Stimulated activated naive B cell treated with anti-CD40 and anti-IgM and Interleukin-4, amounts not matched to agents 10 μg/mL and 1 μg/mL and 100 μg/mL, for 72 hours (primary cell): ENCODE results near the gene SRP54.
A peak's percentile ranks its signal among the peaks of the same experiment; 100 is the strongest.
"Not testable (repeated sequence)": the region's sequence is repeated elsewhere in the genome, so short reads cannot be mapped to it uniquely, and the experiment has no call there.

ENCODE experiments used
- ATAC-seq, 2 donors: fragments of 150-1000 bp; cut with Tn5 transposase; replicated peaks; 2 replicates each; pipeline ENCODE4 v1.10.0; 2021; ENCODE audit warnings: moderate library complexity in 1 of 2
- DNase-seq: peaks from one replicate; pipeline ENCODE4 v3.0.0; 2021
- H3K27ac Mint-ChIP-seq: one replicate; pipeline ENCODE4 v1.8.0; 2022; ENCODE audit warnings: mild to moderate bottlenecking, mixed read lengths
- H3K27me3 Mint-ChIP-seq, 2 donors: one replicate each; pipeline ENCODE4 v1.8.0; 2022; ENCODE audit warnings: mixed read lengths in 2 of 2
- H3K36me3 Mint-ChIP-seq, 2 donors: one replicate each; pipeline ENCODE4 v1.8.0; 2022; ENCODE audit warnings: mixed read lengths in 2 of 2, mild to moderate bottlenecking in 1 of 2
- H3K4me1 Mint-ChIP-seq, 2 donors: one replicate each; pipeline ENCODE4 v1.8.0; 2022; ENCODE audit warnings: mixed read lengths in 2 of 2, mild to moderate bottlenecking in 1 of 2
- H3K4me3 Mint-ChIP-seq, 2 donors: one replicate each; pipeline ENCODE4 v1.8.0; 2022; ENCODE audit warnings: mild to moderate bottlenecking in 2 of 2, mixed read lengths in 2 of 2, moderate library complexity in 1 of 2
- H3K9me3 Mint-ChIP-seq, 2 donors: one replicate each; pipeline ENCODE4 v1.8.0; 2022; ENCODE audit warnings: mixed read lengths in 2 of 2, mild to moderate bottlenecking in 1 of 2

Gene SRP54

GRCh38 chr14:34982421-34983147, at the start of gene SRP54:
Gene SRP54, plus strand, starts transcription at chr14:34982992. Its CDS starts 13,718 bp downstream, at chr14:34996710.
- Mint-ChIP-seq H3K9me3 (no peaks in the 10 kb centered on the region), H3K4me3 (no peak within 1 kb of the TSS), H3K36me3 (peaks cover 7 to 29% of the 10 kb centered on the region in 2 donors), H3K27ac (no peak within 1 kb of the TSS), H3K4me1 (peaks cover 7 to 9% of the 10 kb centered on the region in 2 donors), H3K27me3 (no peaks in the 10 kb centered on the region)
- ATAC-seq (peak; percentile 87 to 90), DNase-seq (peak; percentile 99)

GRCh38 chr14:34933301-34933700, 49.5 kb upstream of the SRP54 start:
- H3K27me3 Mint-ChIP-seq, result no peaks in the 10 kb centered on the region
- no peaks in the 10 kb centered on the region for H3K9me3 Mint-ChIP-seq
- H3K4me1 Mint-ChIP-seq, result peaks cover 5 to 12% of the 10 kb centered on the region in 2 donors
- no peak overlapping the region for H3K27ac Mint-ChIP-seq
- DNase-seq (no peak), ATAC-seq (no peak)
- peaks cover 0 to 3% of the 10 kb centered on the region in 2 donors for H3K36me3 Mint-ChIP-seq
- H3K4me3 Mint-ChIP-seq, result no peak overlapping the region

- H3K4me3 Mint-ChIP-seq, result no peak overlapping the region
- ATAC-seq, result no peak
- DNase-seq, result no peak
- no peak overlapping the region for H3K27ac Mint-ChIP-seq
- H3K9me3 Mint-ChIP-seq, result no peaks in the 10 kb centered on the region
- peaks cover 5 to 10% of the 10 kb centered on the region in 2 donors for H3K4me1 Mint-ChIP-seq
- H3K27me3 Mint-ChIP-seq, result no peaks in the 10 kb centered on the region
- peaks cover 0 to 9% of the 10 kb centered on the region in 2 donors for H3K36me3 Mint-ChIP-seq
These were observed 47.3 kb upstream of the SRP54 start for GRCh38 chr14:34935488-34935887.

GRCh38 chr14:34937442-34937841, 45.4 kb upstream of the SRP54 start:
- Mint-ChIP-seq H3K36me3 (peaks cover 4 to 14% of the 10 kb centered on the region in 2 donors), H3K27me3 (no peaks in the 10 kb centered on the region), H3K27ac (no peak overlapping the region), H3K4me1 (no peaks in the 10 kb centered on the region), H3K9me3 (peaks cover 1 to 3% of the 10 kb centered on the region in 2 donors), H3K4me3 (no peak overlapping the region)
- DNase-seq, result no peak
- ATAC-seq, result no peak

GRCh38 chr14:34937876-34938275, 44.9 kb upstream of the SRP54 start:
- no peaks in the 10 kb centered on the region for H3K27me3 Mint-ChIP-seq
- peaks cover 4 to 16% of the 10 kb centered on the region in 2 donors for H3K36me3 Mint-ChIP-seq
- ATAC-seq (no peak), DNase-seq (no peak)
- H3K9me3 Mint-ChIP-seq, result peaks cover 1 to 3% of the 10 kb centered on the region in 2 donors
- no peaks in the 10 kb centered on the region for H3K4me1 Mint-ChIP-seq
- no peak overlapping the region for H3K4me3 Mint-ChIP-seq
- no peak overlapping the region for H3K27ac Mint-ChIP-seq

- Mint-ChIP-seq H3K36me3 (peaks cover 22 to 37% of the 10 kb centered on the region in 2 donors), H3K4me1 (no peaks in the 10 kb centered on the region), H3K27ac (no peak overlapping the region)
These were observed 39.3 kb upstream of the SRP54 start for GRCh38 chr14:34943506-34943905.

GRCh38 chr14:34944744-34945143, 38.0 kb upstream of the SRP54 start:
- no peak overlapping the region for H3K27ac Mint-ChIP-seq
- H3K9me3 Mint-ChIP-seq, result peaks cover 7 to 11% of the 10 kb centered on the region in 2 donors
- peaks cover 22 to 38% of the 10 kb centered on the region in 2 donors for H3K36me3 Mint-ChIP-seq
- no peaks in the 10 kb centered on the region for H3K27me3 Mint-ChIP-seq
- DNase-seq (no peak), ATAC-seq (no peak)
- H3K4me3 Mint-ChIP-seq, result no peak overlapping the region
- no peaks in the 10 kb centered on the region for H3K4me1 Mint-ChIP-seq

More at GRCh38 chr14:34943506-34943905, 39.3 kb upstream of the SRP54 start:
- no peak for ATAC-seq
- no peak for DNase-seq
- no peak overlapping the region for H3K4me3 Mint-ChIP-seq
- peaks cover 7 to 11% of the 10 kb centered on the region in 2 donors for H3K9me3 Mint-ChIP-seq
- no peaks in the 10 kb centered on the region for H3K27me3 Mint-ChIP-seq

- Mint-ChIP-seq H3K9me3 (peaks cover 7 to 11% of the 10 kb centered on the region in 2 donors), H3K4me3 (no peak overlapping the region), H3K27ac (no peak overlapping the region), H3K27me3 (no peaks in the 10 kb centered on the region), H3K4me1 (no peaks in the 10 kb centered on the region), H3K36me3 (peaks cover 28 to 41% of the 10 kb centered on the region in 2 donors)
- no peak for DNase-seq
- ATAC-seq, result no peak
These were observed 36.1 kb upstream of the SRP54 start for GRCh38 chr14:34946699-34947098.

- Mint-ChIP-seq H3K27me3 (no peaks in the 10 kb centered on the region), H3K4me1 (no peaks in the 10 kb centered on the region), H3K27ac (no peak overlapping the region), H3K4me3 (no peak overlapping the region), H3K9me3 (no peaks in the 10 kb centered on the region), H3K36me3 (peaks cover 16 to 22% of the 10 kb centered on the region in 2 donors)
- no peak for DNase-seq
- ATAC-seq, result no peak
These were observed 31.5 kb upstream of the SRP54 start for GRCh38 chr14:34951286-34951685.

- Mint-ChIP-seq H3K27me3 (no peaks in the 10 kb centered on the region), H3K4me3 (no peak overlapping the region), H3K36me3 (peaks cover 27 to 36% of the 10 kb centered on the region in 2 donors), H3K4me1 (no peaks in the 10 kb centered on the region), H3K9me3 (peaks cover 0 to 2% of the 10 kb centered on the region in 2 donors), H3K27ac (no peak overlapping the region)
- ATAC-seq (no peak), DNase-seq (no peak)
These were observed 25.9 kb upstream of the SRP54 start for GRCh38 chr14:34956931-34957330.

GRCh38 chr14:34957771-34958286, 25.0 kb upstream of the SRP54 start:
- no peaks in the 10 kb centered on the region for H3K27me3 Mint-ChIP-seq
- no peak for ATAC-seq
- H3K4me3 Mint-ChIP-seq, result no peak overlapping the region
- H3K9me3 Mint-ChIP-seq, result peaks cover 0 to 2% of the 10 kb centered on the region in 2 donors
- H3K4me1 Mint-ChIP-seq, result no peaks in the 10 kb centered on the region
- no peak overlapping the region for H3K27ac Mint-ChIP-seq
- H3K36me3 Mint-ChIP-seq, result peaks cover 28 to 38% of the 10 kb centered on the region in 2 donors
- DNase-seq, result no peak

- H3K4me3 Mint-ChIP-seq, ATAC-seq, H3K27me3 Mint-ChIP-seq, H3K27ac Mint-ChIP-seq, DNase-seq, H3K9me3 Mint-ChIP-seq: not testable (repeated sequence)
- H3K36me3 Mint-ChIP-seq, result peaks cover 14 to 27% of the 10 kb centered on the region in 2 donors
- H3K4me1 Mint-ChIP-seq, result peaks cover 3 to 11% of the 10 kb centered on the region in 2 donors
These were observed 20.7 kb upstream of the SRP54 start for GRCh38 chr14:34962106-34962505.

- H3K36me3 Mint-ChIP-seq, result peaks cover 9 to 13% of the 10 kb centered on the region in 2 donors
- H3K9me3 Mint-ChIP-seq, result no peaks in the 10 kb centered on the region
- ATAC-seq (no peak), DNase-seq (no peak)
- no peak overlapping the region for H3K4me3 Mint-ChIP-seq
- peak overlapping the region; percentile 62 for H3K27ac Mint-ChIP-seq
- H3K4me1 Mint-ChIP-seq, result peaks cover 3 to 11% of the 10 kb centered on the region in 2 donors
- no peaks in the 10 kb centered on the region for H3K27me3 Mint-ChIP-seq
These were observed 17.6 kb upstream of the SRP54 start for GRCh38 chr14:34964977-34965764.

- H3K27ac Mint-ChIP-seq, result no peak overlapping the region
- peaks cover 7 to 11% of the 10 kb centered on the region in 2 donors for H3K36me3 Mint-ChIP-seq
- peaks cover 3 to 11% of the 10 kb centered on the region in 2 donors for H3K4me1 Mint-ChIP-seq
- no peaks in the 10 kb centered on the region for H3K9me3 Mint-ChIP-seq
- H3K27me3 Mint-ChIP-seq, result no peaks in the 10 kb centered on the region
- H3K4me3 Mint-ChIP-seq, result no peak overlapping the region
- ATAC-seq, result peak in 1 of 2 donors; percentile 5
- DNase-seq, result no peak
These were observed 16.9 kb upstream of the SRP54 start for GRCh38 chr14:34965912-34966311.
